H9 (cell line): ENCODE results near the gene SDK1. TPM values are rescaled to one million over a fixed set of nuclear protein-coding genes. Genes with fewer than 3 reads are reported as not detected.

Source experiments
- DNase-seq: peaks from one replicate; pipeline ENCODE4 v3.0.0-alpha.2; 2017
- H2AFZ ChIP-seq: one replicate; pipeline ENCODE4 v1.6.1; 2013; ENCODE audit warnings: mild to moderate bottlenecking, low read length, control low read depth, moderate library complexity
- H2AK5ac ChIP-seq: 2 replicates; pipeline ENCODE4 v1.6.1; 2013; ENCODE audit warnings: low read length, control low read depth, mixed read lengths; ENCODE audit not compliant: insufficient read length
- H2BK120ac ChIP-seq: one replicate; pipeline ENCODE4 v1.6.1; 2013; ENCODE audit warnings: low read depth, mild to moderate bottlenecking, low read length, control low read depth, inconsistent platforms; ENCODE audit not compliant: poor library complexity, severe bottlenecking
- H2BK12ac ChIP-seq: 2 replicates; pipeline ENCODE4 v1.6.1; 2013; ENCODE audit warnings: low read length, control low read depth, mixed read lengths, low read depth; ENCODE audit not compliant: insufficient read length
- H2BK15ac ChIP-seq: 2 replicates; pipeline ENCODE4 v1.6.1; 2013; ENCODE audit warnings: low read depth, low read length, control low read depth
- H2BK20ac ChIP-seq: one replicate; pipeline ENCODE4 v1.6.1; 2013; ENCODE audit warnings: low read depth, mild to moderate bottlenecking, low read length, control low read depth, inconsistent platforms; ENCODE audit not compliant: poor library complexity, severe bottlenecking
- H2BK5ac ChIP-seq: 2 replicates; pipeline ENCODE4 v1.6.1; 2013; ENCODE audit warnings: low read length, control low read depth, mixed read lengths; ENCODE audit not compliant: insufficient read length
- H3K14ac ChIP-seq: 2 replicates; pipeline ENCODE4 v1.6.1; 2013; ENCODE audit warnings: low read length, control low read depth; ENCODE audit not compliant: insufficient read depth
- H3K18ac ChIP-seq: 2 replicates; pipeline ENCODE4 v1.6.1; 2013; ENCODE audit warnings: low read depth, mild to moderate bottlenecking, mixed read lengths, low read length, control low read depth; ENCODE audit not compliant: insufficient read length
- H3K23ac ChIP-seq: 2 replicates; pipeline ENCODE4 v1.6.1; 2013; ENCODE audit warnings: low read length, control low read depth, mixed read lengths, low read depth; ENCODE audit not compliant: insufficient read length
- H3K23me2 ChIP-seq: 2 replicates; pipeline ENCODE4 v1.6.1; 2013; ENCODE audit warnings: low read depth, mild to moderate bottlenecking, mixed read lengths, low read length, control low read depth; ENCODE audit not compliant: insufficient read length, poor library complexity, severe bottlenecking
- H3K27ac ChIP-seq: 2 replicates; pipeline ENCODE4 v1.5.1; 2013; ENCODE audit warnings: low read length, control low read depth, mixed read lengths, low read depth; ENCODE audit not compliant: insufficient read length
- H3K27me3 ChIP-seq: 2 replicates; pipeline ENCODE4 v1.6.1; 2013; ENCODE audit warnings: low read length, control low read depth, inconsistent platforms; ENCODE audit not compliant: insufficient read depth
- H3K4ac ChIP-seq: 2 replicates; pipeline ENCODE4 v1.6.1; 2013; ENCODE audit warnings: low read depth, mild to moderate bottlenecking, control low read depth, inconsistent platforms, low read length, moderate library complexity
- H3K4me1 ChIP-seq: 2 replicates; pipeline ENCODE4 v1.6.1; 2013; ENCODE audit warnings: low read length, control low read depth, inconsistent platforms; ENCODE audit not compliant: insufficient read depth
- H3K4me2 ChIP-seq: 2 replicates; pipeline ENCODE4 v1.6.1; 2013; ENCODE audit warnings: low read length, control low read depth, mixed read lengths; ENCODE audit not compliant: insufficient read length, insufficient read depth
- H3K56ac ChIP-seq: 2 replicates; pipeline ENCODE4 v1.6.1; 2013; ENCODE audit warnings: low read depth, mild to moderate bottlenecking, mixed read lengths, low read length, control low read depth; ENCODE audit not compliant: insufficient read length
- H3K79me1 ChIP-seq: 2 replicates; pipeline ENCODE4 v1.6.1; 2013; ENCODE audit warnings: low read depth, mild to moderate bottlenecking, moderate library complexity, low read length, control low read depth, inconsistent platforms; ENCODE audit not compliant: insufficient read depth, poor library complexity, severe bottlenecking
- H3K79me2 ChIP-seq: 2 replicates; pipeline ENCODE4 v1.6.1; 2013; ENCODE audit warnings: low read length, control low read depth, inconsistent platforms; ENCODE audit not compliant: insufficient read depth
- H3K9ac ChIP-seq: 2 replicates; pipeline ENCODE4 v1.6.1; 2013; ENCODE audit warnings: low read length, control low read depth, mixed read lengths; ENCODE audit not compliant: insufficient read length; ENCODE audit errors: extremely low read depth
- H3K9me3 ChIP-seq: one replicate; pipeline ENCODE4 v1.6.1; 2013; ENCODE audit warnings: low read depth, low read length, inconsistent platforms; ENCODE audit not compliant: control insufficient read depth
- H3T11ph ChIP-seq: one replicate; pipeline ENCODE4 v1.6.1; 2013; ENCODE audit warnings: mild to moderate bottlenecking, low read length, control low read depth, inconsistent platforms
- H4K20me1 ChIP-seq: one replicate; pipeline ENCODE4 v1.6.1; 2013; ENCODE audit not compliant: control insufficient read depth, insufficient read length, insufficient read depth
- H4K5ac ChIP-seq: 2 replicates; pipeline ENCODE4 v1.6.1; 2013; ENCODE audit warnings: low read depth, mild to moderate bottlenecking, mixed read lengths, low read length, control low read depth; ENCODE audit not compliant: insufficient read length
- H4K8ac ChIP-seq: replicated peaks from 2 replicates; pipeline ENCODE4 v1.6.1; 2013; ENCODE audit warnings: low read length, control low read depth, mixed read lengths, low read depth; ENCODE audit not compliant: insufficient read length
- H4K91ac ChIP-seq: 2 replicates; pipeline ENCODE4 v1.6.1; 2013; ENCODE audit warnings: low read depth, mild to moderate bottlenecking, moderate library complexity, mixed read lengths, low read length, control low read depth; ENCODE audit not compliant: insufficient read length
- H3K27ac Mint-ChIP-seq, 3 experiments: 2 replicates in 2 of 3; 3 replicates in 1 of 3; pipeline ENCODE4 v1.8.0; 2020 to 2021; ENCODE audit warnings: mixed read lengths in 3 of 3, mild to moderate bottlenecking in 1 of 3, moderate library complexity in 1 of 3
- H3K27me3 Mint-ChIP-seq: 2 replicates; pipeline ENCODE4 v1.8.0; 2021; ENCODE audit warnings: low read depth, mild to moderate bottlenecking, moderate library complexity, mixed read lengths
- H3K36me3 Mint-ChIP-seq, 3 experiments: 2 replicates in 2 of 3; 3 replicates in 1 of 3; pipeline ENCODE4 v1.8.0; 2020 to 2021; ENCODE audit warnings: low read depth in 3 of 3, mixed read lengths in 3 of 3; ENCODE audit not compliant: insufficient read depth in 1 of 3
- H3K4me1 Mint-ChIP-seq, 2 experiments: 2 replicates each; pipeline ENCODE4 v1.8.0; 2020; ENCODE audit warnings: mixed read lengths in 2 of 2
- H3K4me3 Mint-ChIP-seq, 2 experiments: 2 replicates in 1 of 2; 3 replicates in 1 of 2; pipeline ENCODE4 v1.8.0; 2020 to 2021; ENCODE audit warnings: mild to moderate bottlenecking in 2 of 2, mixed read lengths in 2 of 2, moderate library complexity in 1 of 2
- H3K9me3 Mint-ChIP-seq, 2 experiments: 2 replicates in 1 of 2; 3 replicates in 1 of 2; pipeline ENCODE4 v1.8.0; 2020; ENCODE audit warnings: mild to moderate bottlenecking in 2 of 2, mixed read lengths in 2 of 2, moderate library complexity in 1 of 2
- CTCF ChIP-seq: fragments of 200-600 bp; sonication (generic); conservative IDR thresholded peaks from 3 replicates; pipeline ENCODE4 v1.8.0; 2021; ENCODE audit warnings: antibody characterized with exemption, mild to moderate bottlenecking
- WGBS: extraction: QIAGEN DNeasy Blood & Tissue Kit; methylation state at CpG from one replicate; pipeline ENCODE4 v1.1.7; 2013; ENCODE audit warnings: missing lambda C conversion rate, low lambda C conversion rate, mixed read lengths; ENCODE audit not compliant: insufficient read length; ENCODE audit errors: extremely low coverage; 5-methylcytosine and 5-hydroxymethylcytosine counted together
- total RNA-seq: library from RNA; stranded (reverse); gene quantifications from 2 replicates; pipeline ENCODE4 v1.2.1, GENCODE V29; 2021

The SDK1 gene
- total RNA-seq, 1 experiment from 2014 or later, result 8.7 TPM

- no peaks in the 10 kb centered on the region for H3K79me1 ChIP-seq
- no peak overlapping the region for H2BK20ac ChIP-seq
- TF ChIP-seq CTCF, result no peak
- Mint-ChIP-seq H3K4me1 (peaks cover 6 to 13% of the 10 kb centered on the region in 2 experiments; a peak in 2 of 4 replicates), H3K36me3 (peaks cover 0 to 19% (median 4%) of the 10 kb centered on the region in 3 experiments; a peak in 5 of 7 replicates), H3K4me3 (no peak overlapping the region), H3K27me3 (no peaks in the 10 kb centered on the region), H3K9me3 (peaks cover 15 to 19% of the 10 kb centered on the region in 2 experiments), H3K27ac (no peak overlapping the region)
- no peak overlapping the region for H2AK5ac ChIP-seq
- no peak overlapping the region for H3T11ph ChIP-seq
- no peak overlapping the region for H4K8ac ChIP-seq
- DNase-seq, result no peak
- H3K14ac ChIP-seq, result no peak overlapping the region
- no peak overlapping the region for H3K9ac ChIP-seq
- no peaks in the 10 kb centered on the region for H3K27me3 ChIP-seq
- no peak overlapping the region for H3K27ac ChIP-seq
- no peak overlapping the region for H2AFZ ChIP-seq
- H3K56ac ChIP-seq, result no peak overlapping the region
- no peaks in the 10 kb centered on the region for H3K23me2 ChIP-seq
- H3K9me3 ChIP-seq, result no peaks in the 10 kb centered on the region
- no peak overlapping the region for H2BK5ac ChIP-seq
- H3K18ac ChIP-seq, result no peak overlapping the region
- no peak overlapping the region for H2BK15ac ChIP-seq
- H4K20me1 ChIP-seq, result no peaks in the 10 kb centered on the region
- H3K79me2 ChIP-seq, result no peaks in the 10 kb centered on the region
- WGBS, result no CpG with 5 or more reads among the region's 2 CpGs
- H4K5ac ChIP-seq, result no peak overlapping the region
- 0 out of 2 replicates have a peak, but pooled peaks cover 2% of the 10 kb centered on the region for H3K4me1 ChIP-seq
- H3K4me2 ChIP-seq, result no peak overlapping the region
- no peak overlapping the region for H4K91ac ChIP-seq
- H3K4ac ChIP-seq, result no peak overlapping the region
- no peak overlapping the region for H2BK12ac ChIP-seq
- no peak overlapping the region for H3K23ac ChIP-seq
- no peak overlapping the region for H2BK120ac ChIP-seq
These were observed 196.7 kb downstream of the SDK1 start for GRCh38 chr7:3497796-3498195.
